Spinal cord (tissue), 10 donors: Measurements from ENCODE around the gene C13orf46. TPM values are rescaled to one million over a fixed set of nuclear protein-coding genes. Genes with fewer than 3 reads are reported as not detected.

Source experiments
- DNase-seq, 6 donors: peaks; one replicate each; pipeline versions ENCODE4 v3.0.0 to v3.0.0-alpha.2; 2013 to 2015; ENCODE audit warnings: low spot score in 6 of 6, low read depth in 4 of 6
- H3K27ac ChIP-seq: one replicate; pipeline ENCODE4 v1.5.1; 2013; ENCODE audit warnings: low read depth, low read length, control low read depth
- H3K27me3 ChIP-seq: one replicate; pipeline ENCODE4 v1.6.1; 2013; ENCODE audit warnings: low read length; ENCODE audit not compliant: control insufficient read depth, insufficient read depth
- H3K36me3 ChIP-seq: one replicate; pipeline ENCODE4 v1.6.1; 2013; ENCODE audit warnings: low read length; ENCODE audit not compliant: control insufficient read depth, insufficient read depth
- H3K4me1 ChIP-seq: one replicate; pipeline ENCODE4 v1.6.1; 2013; ENCODE audit warnings: low read length; ENCODE audit not compliant: control insufficient read depth, insufficient read depth
- H3K4me3 ChIP-seq: one replicate; pipeline ENCODE4 v1.5.1; 2013; ENCODE audit warnings: low read depth, low read length, control low read depth
- H3K9me3 ChIP-seq: one replicate; pipeline ENCODE4 v1.6.1; 2013; ENCODE audit warnings: low read length; ENCODE audit not compliant: control insufficient read depth, insufficient read depth
- WGBS: methylation state at CpG from one replicate; pipeline ENCODE4 v1.1.5; 2013; ENCODE audit warnings: missing lambda C conversion rate; ENCODE audit not compliant: insufficient coverage; 5-methylcytosine and 5-hydroxymethylcytosine counted together
- polyA plus RNA-seq, 2 donors: library from polyadenylated mRNA; unstranded; fragments of 120-200 nt; gene quantifications; one replicate each; pipeline ENCODE4 v1.2.1, GENCODE V29; 2013; ENCODE audit not compliant: insufficient read length in 2 of 2
- total RNA-seq, 2 donors: library from RNA; depleted of rRNA in 1 of 2; stranded (reverse); fragments of 120-200 nt in 1 of 2; fragments of >200 nt in 1 of 2; gene quantifications; one replicate each; pipeline versions ENCODE4 v1.2.3 to v1.2.4, GENCODE V29; 2013 to 2014
- donor health status: healthy.

Gene C13orf46
- total and polyA plus RNA-seq, 4 donors: 0.20 to 1.1 (median 0.62) TPM

GRCh38 chr13:113949546-113949945 is 24.3 kb downstream of the C13orf46 start:
- peaks cover 53% of the 10 kb centered on the region for H3K36me3 ChIP-seq
- no peak overlapping the region for H3K27ac ChIP-seq
- H3K27me3 ChIP-seq: no peaks in the 10 kb centered on the region
- no peaks in the 10 kb centered on the region for H3K9me3 ChIP-seq
- no peak overlapping the region for H3K4me3 ChIP-seq
- WGBS: 80% methylated on average over 5 of the region's 5 CpGs
- no peak for DNase-seq
- H3K4me1 ChIP-seq: peaks cover 32% of the 10 kb centered on the region

DNA sequence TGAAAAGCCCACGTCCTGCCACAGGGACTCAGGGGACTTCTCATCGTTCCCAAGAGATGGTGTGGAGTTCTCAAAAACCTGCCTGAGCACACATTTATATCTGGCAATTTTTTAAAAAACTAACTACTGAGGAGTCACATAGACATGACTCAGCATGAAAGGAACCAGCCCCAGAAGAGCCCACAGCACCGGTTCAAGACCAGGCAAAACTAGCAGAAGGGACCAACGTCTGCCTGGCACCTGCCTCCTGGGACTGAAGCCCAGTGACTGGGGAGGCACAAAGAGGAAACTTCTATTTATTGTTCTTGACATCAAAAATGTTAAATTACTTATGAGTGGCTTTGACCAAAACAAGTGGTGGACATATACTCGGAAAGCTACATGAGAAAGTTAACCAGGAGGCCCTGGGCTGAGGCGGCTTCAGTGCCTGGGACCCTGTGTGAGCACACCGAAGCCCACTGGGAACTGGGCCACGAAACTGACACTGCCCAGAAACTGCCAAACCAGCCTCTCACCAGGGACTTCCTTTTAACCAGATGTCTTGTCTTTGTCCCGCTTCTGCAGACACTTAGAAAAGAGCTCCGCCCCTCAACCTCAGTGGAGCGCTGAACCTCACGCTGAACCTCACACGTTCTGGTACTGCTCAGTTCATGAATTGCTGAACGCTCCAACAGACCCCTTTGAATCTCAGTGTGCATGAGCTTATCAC is 25.7 kb downstream of the C13orf46 start:
- Histone ChIP-seq H3K27ac (no peak overlapping the region), H3K27me3 (no peaks in the 10 kb centered on the region), H3K9me3 (no peaks in the 10 kb centered on the region), H3K36me3 (peaks cover 46% of the 10 kb centered on the region), H3K4me1 (peaks cover 30% of the 10 kb centered on the region), H3K4me3 (no peak overlapping the region)
- 70% methylated on average over 13 of the region's 14 CpGs for WGBS
- DNase-seq: no peak

DNA sequence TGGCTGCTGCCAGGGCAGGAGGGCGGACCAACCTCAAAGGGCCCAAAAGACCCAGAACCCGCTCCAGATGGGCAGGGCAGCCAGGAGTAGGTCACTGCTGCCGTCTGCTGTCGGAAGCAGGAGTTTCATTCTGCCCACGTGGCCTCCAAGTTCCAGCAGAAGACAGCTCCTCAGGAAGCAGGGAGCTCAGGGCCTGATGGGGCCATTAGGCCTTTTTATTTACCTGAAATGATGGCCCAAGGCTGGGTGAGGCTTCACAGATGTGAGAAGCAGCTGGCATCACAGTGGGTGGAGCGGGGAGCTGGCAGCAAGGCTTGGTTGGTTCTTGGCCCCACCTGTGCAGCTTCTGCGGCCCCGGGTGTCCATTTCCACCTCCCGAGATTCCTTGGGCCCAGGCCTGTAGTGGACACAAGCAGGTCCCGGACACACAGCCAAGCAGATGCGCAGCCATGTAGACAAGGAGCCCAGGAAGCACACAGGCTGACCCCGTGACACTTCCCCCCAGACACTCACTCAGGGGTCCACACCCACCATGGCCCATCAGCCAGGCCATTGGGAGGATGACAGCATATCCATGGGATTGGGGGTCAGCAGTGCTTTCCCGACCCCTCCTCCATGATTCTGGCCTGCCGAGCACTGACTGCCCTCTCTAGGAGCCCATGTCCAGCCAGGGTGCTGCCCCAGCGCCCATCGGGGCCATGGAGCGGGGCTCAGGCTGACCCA is 26.4 kb downstream of the C13orf46 start:
- H3K4me1 ChIP-seq: peaks cover 30% of the 10 kb centered on the region
- WGBS: 80% methylated on average over 13 of the region's 17 CpGs
- H3K27me3 ChIP-seq: no peaks in the 10 kb centered on the region
- no peaks in the 10 kb centered on the region for H3K9me3 ChIP-seq
- H3K36me3 ChIP-seq: peaks cover 44% of the 10 kb centered on the region
- no peak overlapping the region for H3K4me3 ChIP-seq
- peak in 2 of 6 donors; percentile 24 to 43 for DNase-seq
- H3K27ac ChIP-seq: no peak overlapping the region

- peaks cover 42% of the 10 kb centered on the region for H3K36me3 ChIP-seq
- H3K27me3 ChIP-seq: no peaks in the 10 kb centered on the region
- H3K4me3 ChIP-seq: no peak overlapping the region
- WGBS: 84% methylated on average over 23 of the region's 26 CpGs
- peaks cover 28% of the 10 kb centered on the region for H3K4me1 ChIP-seq
- H3K27ac ChIP-seq: no peak overlapping the region
- DNase-seq: no peak
- no peaks in the 10 kb centered on the region for H3K9me3 ChIP-seq
Measured at GRCh38 chr13:113946409-113947181, 27.3 kb downstream of the C13orf46 start.

GRCh38 chr13:113945857-113946408 is 27.9 kb downstream of the C13orf46 start:
- Histone ChIP-seq H3K4me1 (peaks cover 21% of the 10 kb centered on the region), H3K36me3 (peaks cover 37% of the 10 kb centered on the region), H3K27ac (no peak overlapping the region), H3K27me3 (no peaks in the 10 kb centered on the region), H3K9me3 (no peaks in the 10 kb centered on the region), H3K4me3 (no peak overlapping the region)
- DNase-seq: no peak
- WGBS: 86% methylated on average over 17 of the region's 26 CpGs

GRCh38 chr13:113943821-113944565 is 29.9 kb downstream of the C13orf46 start:
- no peaks in the 10 kb centered on the region for H3K9me3 ChIP-seq
- H3K27ac ChIP-seq: no peak overlapping the region
- DNase-seq: no peak
- no peak overlapping the region for H3K4me3 ChIP-seq
- 96% methylated on average over 17 of the region's 19 CpGs for WGBS
- H3K36me3 ChIP-seq: peaks cover 31% of the 10 kb centered on the region
- peaks cover 20% of the 10 kb centered on the region for H3K4me1 ChIP-seq
- H3K27me3 ChIP-seq: no peaks in the 10 kb centered on the region

DNA sequence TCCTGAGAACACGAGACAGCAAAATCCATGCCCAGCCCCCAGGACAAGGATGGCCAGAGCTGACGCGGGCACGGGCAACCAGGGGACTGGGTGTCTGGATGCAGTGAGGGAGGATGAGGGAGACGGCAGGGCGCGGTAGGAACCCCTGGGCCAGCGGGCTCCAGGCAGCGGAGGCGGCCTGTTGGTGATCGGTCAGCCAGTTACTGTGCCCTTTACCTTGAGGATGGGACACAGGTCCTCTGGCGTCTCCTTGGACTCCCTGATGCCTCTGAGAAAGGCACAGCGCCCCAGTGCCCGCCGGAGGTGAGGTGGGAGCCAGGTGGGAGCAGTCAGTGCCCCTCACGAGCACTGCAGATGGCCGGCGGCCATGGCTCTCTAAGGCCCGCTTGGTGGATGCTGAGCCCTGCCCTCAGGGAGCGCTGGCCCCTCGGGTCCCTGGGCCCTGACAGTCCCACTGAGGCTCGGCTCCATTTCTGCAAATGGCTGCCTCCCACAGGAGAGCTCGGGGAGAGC is 31.2 kb downstream of the C13orf46 start:
- WGBS: 93% methylated on average over 23 of the region's 23 CpGs
- H3K4me1 ChIP-seq: peaks cover 27% of the 10 kb centered on the region
- DNase-seq: no peak
- H3K36me3 ChIP-seq: peaks cover 29% of the 10 kb centered on the region
- H3K9me3 ChIP-seq: no peaks in the 10 kb centered on the region
- no peaks in the 10 kb centered on the region for H3K27me3 ChIP-seq
- H3K4me3 ChIP-seq: no peak overlapping the region
- no peak overlapping the region for H3K27ac ChIP-seq

DNA sequence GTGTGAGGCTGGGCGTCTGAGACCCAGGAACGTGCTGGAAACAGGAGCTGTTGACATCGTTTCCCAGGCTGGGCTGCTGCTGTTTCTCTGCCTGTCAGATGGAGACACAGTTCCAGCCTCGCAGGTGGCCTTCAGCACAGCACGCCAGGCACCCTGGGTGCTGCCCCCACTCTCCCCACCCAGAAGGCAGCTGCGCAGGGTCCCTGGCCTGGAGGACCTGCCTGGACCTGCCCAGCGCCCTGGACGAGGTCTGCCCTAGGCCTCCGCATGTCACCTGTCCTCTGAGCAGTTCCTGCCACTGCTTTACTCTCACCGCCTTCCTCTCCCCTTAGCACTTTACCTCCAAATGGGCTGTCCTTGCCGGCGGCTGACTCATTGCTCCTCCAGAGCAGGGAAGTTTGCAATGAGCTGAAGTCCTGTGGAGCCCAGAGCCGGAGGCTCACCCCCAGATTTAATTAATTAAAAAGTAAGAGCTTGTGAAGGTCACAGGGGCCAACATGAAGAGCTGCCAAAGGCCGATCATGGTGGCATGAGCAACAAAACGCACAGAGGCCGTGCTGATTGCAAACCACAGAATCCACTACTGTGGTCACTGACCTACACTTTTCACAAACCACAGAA is 32.2 kb downstream of the C13orf46 start:
- Histone ChIP-seq H3K27me3 (no peaks in the 10 kb centered on the region), H3K27ac (no peak overlapping the region), H3K36me3 (peaks cover 26% of the 10 kb centered on the region), H3K9me3 (no peaks in the 10 kb centered on the region), H3K4me1 (peaks cover 25% of the 10 kb centered on the region), H3K4me3 (no peak overlapping the region)
- 86% methylated on average over 13 of the region's 16 CpGs for WGBS
- DNase-seq: no peak
